NCI-H2081 (cell line): ENCODE results near the gene CPAMD8.

ENCODE experiments used
- DNase-seq, 2 experiments: peaks; one replicate each; lab custom pipeline; 2025; lab: John Stamatoyannopoulos, UW

CPAMD8 gene

DNA sequence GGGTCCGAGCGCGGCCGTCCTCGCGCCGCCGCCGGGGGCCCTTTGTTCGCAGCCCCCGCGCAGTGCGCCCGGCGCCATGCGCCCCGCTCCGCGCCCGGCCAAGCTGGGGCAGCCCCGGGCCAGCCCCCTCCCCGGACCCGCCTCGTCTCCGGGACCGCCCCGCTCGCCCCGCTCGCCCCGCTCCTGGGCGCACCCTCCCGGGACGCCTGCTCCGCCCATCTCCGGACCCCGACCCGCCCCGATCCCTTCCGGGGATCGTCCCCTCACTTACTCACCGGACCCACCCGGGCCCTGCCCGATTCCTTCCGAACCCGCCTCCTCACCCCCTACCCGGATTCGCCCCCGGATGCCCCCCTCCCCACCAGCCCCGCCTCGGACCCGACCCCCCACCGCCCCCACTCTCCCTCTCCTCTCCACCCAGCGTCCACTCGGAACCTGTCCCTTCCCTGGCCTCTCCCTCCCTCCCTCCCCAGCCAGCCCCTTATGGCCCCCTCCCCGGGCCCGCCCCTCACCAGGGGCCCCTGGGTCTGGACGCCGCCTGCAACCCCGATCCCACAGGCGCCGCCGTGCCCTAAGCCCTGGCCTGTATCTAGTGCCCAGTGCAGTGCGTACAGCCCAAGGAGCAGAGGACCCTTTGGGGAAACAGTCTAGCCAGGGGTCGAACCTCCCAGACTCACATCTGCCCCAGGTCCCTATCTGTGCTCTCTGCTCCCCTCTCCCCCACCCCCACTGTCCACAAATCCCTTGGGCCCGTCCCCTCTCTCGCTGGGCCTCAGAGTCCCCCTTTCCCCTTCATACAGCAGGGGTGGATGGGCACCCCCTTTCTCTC is at the start of gene CPAMD8:
TSS of gene CPAMD8 (minus strand) at position 105 of the 829 bp plus-strand sequence. CDS start 168 bp downstream, outside the sequence.
- DNase-seq: no peak

DNA sequence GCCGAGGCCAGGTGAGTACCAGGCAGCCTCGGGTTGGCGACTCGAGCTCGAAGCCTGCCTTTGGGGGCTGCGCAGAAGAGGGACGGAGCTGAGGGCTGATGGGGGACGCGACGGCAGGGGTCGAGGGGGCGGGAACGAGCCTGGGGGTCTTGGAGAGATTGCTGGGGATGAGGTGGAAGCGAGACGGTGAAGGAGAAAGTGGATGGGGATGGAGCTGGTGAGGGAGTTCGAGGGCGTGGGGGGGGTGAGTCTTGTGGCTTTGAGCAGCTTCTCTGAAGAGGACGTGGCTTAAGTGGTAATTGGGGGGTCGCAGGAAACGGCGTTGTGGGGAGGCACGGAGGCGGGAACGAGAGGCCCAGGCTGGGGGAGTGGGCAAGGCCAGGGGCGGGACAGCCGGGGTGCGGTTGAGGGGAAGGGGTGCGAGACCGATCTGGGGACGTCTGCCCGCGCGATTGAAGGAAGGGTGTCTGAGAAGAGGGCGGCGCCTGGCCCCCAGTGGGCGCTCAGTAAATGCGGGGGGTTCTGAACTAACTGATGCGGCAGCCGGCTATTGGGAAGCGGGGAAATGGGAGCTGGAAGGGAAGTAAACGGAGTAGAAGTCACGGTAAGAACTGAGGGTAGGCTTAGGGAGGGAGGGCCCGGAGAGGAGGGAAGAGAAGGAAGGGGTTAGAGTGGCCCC is 49.4 kb upstream of the CPAMD8 start:
- no peak for DNase-seq

DNA sequence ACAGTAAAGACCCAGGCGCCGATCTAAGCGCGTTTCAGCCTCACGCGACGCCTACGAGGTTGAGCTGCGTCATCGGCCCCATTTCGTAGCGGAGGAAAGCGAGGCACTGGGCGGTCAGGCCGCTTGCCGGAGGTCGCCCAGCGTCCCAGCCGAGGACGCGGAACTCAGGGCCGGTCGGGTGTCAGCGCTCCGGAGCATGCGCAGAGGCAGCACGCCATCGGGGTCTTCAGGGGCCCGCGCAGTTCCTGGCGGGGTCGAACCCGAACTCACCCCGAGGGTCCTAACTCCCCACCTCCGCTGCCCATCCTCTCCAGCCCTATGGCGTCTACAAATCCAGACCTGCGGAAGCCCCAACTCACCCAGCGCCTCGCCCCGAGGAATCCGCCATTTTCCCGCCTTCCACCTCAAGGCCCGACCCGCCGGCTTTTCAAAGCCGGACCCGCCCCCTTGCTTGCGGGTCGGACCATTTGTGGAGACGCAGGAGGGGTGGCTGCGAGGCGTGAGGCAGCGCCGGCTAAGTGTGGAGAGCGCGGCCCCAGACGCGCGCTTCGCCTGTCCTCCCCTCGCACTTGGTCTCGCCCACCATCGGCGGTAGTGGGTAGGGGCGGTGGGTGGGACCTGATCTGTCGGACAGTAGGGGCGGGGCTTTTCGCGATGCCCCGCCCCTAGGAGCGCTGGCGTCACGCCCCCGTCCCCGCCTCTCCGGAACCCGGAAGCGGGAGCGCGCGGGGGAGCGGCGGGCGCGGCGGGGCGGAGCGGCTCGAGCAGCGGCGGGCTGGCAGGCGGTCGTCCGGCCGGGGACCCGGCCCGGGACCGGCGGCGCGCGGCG is 48.6 kb upstream of the CPAMD8 start, which contains the start of the genes HAUS8 and MYO9B:
TSS of gene HAUS8 (minus strand) at position 418 of the 829 bp plus-strand sequence. CDS start at position 388, 30 bp downstream.
TSS of gene MYO9B (plus strand) at position 743 of the 829 bp plus-strand sequence. CDS start 25,941 bp downstream, outside the sequence.
- DNase-seq: peak; percentile 98 to 99

DNA sequence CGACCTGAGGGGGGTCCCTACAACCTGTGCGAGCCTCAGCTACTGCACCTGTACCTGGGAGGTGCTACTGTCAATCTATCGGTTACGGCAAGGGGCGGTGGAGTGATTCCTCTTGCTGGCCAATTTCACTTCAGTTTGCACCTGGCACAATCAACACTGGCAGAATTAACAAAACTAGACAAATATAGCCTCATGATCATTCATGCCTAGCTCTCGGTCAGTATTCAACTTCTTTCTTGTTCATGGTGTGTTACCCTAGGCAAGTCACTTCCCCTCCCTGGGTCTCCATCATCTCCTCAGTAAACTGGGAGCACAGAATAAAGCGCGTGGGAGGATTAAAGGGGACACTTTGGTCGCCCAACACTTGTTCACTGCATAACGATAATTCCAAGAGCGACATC is 48.0 kb upstream of the CPAMD8 start:
- no peak for DNase-seq

DNA sequence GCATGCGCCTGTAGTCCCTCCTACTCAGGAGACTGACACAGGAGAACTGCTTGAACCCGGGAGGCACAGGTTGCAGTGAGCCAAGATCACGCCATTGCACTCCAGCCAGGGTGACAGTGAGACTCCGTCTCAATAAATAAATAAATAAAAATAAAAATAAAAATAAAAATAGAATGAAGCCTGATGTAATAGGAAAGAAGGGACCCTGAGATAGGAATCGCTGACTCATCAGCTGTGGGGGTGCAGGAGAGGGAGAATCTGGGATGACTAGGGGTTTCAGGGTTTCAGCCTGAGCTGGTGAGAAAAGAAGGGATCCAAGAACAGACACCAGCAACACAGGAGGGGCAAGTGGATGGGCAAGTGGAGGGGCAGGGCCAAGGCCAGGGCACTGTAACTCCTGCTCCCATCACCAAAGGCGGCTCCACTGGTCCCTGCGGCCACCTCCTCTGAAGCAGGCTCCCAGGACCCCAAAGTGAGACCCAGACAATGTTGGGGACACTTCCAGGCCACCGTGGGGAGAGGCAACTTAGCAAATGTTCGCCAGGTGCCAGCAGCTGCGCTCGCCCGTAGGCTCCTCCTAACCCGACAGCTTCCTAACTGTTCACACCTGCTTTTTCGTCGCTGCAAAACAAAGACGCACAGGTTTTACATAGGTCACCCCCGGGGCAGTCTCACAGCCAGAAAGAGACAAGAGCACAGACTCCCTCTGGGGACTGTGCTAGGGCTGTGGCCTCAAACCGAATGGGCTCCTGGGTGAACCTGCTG is 47.4 kb upstream of the CPAMD8 start:
- DNase-seq: peak; percentile 58 to 81

DNA sequence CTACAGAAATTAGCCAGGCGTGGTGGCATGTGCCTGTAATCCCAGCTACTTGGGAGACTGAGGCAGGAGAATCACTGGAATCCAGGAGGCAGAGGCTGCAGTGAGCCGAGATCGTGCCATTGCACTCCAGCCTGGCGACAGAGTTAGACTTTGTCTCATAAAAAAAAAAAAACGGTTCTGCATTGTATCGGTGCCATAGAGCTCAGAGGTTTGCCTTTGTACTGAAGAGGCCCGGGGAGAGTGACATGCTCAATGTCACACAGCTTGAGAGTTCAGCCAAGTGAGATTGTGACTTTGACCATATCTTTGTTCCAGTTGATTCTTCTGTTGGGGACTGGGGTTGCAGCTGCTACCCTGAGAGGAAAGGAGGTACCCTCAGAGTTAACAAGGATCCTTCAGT is 44.3 kb upstream of the CPAMD8 start:
- DNase-seq: no peak

DNA sequence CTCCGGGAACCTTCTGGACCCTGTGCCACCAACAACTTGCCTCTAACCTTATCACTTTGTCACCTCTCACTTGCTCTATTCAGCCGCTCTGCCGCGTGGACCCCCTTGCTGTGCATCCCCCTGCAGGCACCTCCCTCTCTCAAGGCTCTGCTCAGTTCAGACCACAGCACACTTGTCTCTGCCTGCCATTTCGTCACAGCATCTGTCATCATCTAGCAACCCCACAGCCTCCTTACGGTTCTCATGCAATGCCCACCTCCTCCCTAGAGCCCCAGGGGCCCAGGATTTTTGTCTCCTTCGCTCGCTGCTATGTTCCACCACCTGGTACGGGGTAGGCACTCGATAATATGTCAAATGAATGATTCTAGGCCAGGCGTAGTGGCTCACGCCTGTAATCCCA is 43.8 kb upstream of the CPAMD8 start:
- DNase-seq: no peak

DNA sequence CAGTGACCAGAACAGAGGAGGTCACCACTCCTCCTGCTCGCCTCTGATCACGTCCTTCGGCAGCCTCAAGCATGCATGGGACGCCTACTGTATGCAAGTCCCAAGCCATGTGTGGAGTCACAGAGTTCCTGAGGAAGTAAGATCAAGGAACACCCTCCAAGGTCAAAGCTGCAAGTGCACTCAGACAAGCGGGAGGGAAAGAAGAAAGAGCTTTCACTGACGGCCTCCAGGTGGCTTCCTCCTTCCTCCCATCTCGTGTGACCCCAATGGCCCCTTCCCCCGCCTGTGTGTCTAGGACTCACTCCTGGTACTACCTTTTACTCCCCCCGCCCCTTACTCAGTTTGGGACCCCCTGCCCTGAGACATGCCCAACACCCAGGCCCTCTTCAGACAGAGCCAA is 42.6 kb upstream of the CPAMD8 start:
- DNase-seq: no peak

DNA sequence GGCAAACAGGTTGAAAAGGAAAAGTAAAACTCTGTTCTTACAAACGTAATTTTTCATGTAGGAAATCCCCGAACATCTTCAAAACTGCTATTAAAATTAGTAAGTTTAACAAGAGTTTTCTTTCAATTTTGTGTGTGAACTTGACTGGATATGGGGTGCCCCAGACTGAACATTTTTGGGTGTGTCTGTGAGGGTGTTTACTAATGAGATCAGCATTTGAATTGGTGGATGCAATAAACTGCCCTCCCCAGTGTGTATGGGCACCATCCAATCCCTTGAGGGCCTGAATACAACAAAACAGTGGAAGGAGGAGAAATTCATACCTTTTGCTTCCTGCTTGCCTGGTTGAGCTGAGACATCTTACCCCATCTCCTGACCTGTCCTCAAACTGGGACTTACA is 36.8 kb upstream of the CPAMD8 start:
- DNase-seq: no peak

DNA sequence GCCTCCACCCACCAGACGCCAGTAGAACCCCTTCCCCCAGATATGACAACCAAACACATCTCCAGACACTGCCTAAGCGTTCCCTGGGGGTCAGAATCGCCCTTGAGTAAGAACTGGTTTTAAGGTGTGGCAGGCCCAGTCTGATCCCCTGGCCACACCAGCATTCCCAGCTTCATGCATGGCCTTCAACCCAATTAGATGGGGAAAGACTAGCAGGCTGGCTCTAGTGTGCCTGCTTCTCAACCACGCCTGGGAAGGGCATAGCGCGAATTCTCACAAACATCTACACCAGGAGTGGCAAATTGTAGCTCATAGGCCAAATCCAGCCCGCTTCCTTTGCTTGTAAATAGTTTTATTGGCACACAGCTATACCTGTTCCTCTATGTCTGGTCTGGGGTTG is 35.1 kb upstream of the CPAMD8 start:
- DNase-seq: no peak

DNA sequence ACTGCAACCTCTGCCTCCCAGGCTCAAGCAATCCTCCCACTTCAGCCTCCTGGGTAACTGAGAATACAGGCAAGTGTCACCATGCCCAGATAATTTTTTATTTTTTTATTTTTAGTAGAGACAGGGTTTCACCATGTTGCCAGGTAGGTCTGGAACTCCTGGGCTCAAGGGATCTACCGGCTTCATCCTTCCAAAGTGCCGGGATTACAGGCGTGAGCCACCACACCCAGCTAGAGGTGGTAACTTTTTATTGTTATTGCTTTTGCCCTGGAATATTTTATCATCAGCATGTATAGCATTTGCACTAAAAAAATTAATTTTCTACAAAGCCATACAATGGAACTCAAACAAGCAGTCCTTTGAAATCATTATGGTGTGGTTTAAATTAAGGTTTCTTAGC is 34.6 kb upstream of the CPAMD8 start:
- no peak for DNase-seq

DNA sequence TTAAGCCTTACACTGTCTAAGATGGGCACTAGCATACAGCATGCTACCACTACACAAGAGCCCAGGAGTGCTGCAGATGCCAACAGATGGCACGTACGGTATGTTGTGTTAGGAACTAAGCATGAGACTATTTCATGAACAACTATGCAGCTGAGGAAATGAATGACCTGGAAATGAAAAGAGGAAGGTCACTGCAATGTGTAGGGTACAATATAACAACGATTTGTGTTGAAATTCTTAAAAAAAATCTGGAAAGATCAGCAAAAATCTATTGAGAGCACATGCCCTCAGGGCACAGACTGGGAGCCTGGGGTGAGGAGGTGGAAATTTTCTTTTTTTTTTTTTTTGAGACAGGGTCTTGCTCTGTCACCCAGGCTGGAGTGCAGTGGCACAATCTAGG is 34.2 kb upstream of the CPAMD8 start:
- DNase-seq: no peak

DNA sequence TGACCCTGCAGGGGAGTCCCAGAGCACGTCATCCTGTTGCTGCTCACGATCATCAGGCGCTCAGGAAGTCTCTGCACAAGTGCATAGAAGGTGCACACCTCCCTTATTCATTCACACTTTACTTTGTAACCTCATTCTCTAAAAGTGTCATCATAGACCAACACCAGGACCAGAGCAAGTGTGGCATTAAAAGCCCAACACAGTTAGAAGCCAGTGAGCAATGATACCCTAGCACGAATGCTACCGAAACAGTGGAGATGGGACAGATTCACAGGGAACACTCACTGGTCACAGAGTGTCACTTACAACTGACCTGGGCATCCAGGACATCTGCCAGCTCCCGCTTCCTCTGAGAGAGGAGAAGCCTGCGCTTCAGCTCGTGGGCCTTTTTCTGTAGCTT is 31.6 kb upstream of the CPAMD8 start:
- peak in 1 of 2 experiments; percentile 16 for DNase-seq

DNA sequence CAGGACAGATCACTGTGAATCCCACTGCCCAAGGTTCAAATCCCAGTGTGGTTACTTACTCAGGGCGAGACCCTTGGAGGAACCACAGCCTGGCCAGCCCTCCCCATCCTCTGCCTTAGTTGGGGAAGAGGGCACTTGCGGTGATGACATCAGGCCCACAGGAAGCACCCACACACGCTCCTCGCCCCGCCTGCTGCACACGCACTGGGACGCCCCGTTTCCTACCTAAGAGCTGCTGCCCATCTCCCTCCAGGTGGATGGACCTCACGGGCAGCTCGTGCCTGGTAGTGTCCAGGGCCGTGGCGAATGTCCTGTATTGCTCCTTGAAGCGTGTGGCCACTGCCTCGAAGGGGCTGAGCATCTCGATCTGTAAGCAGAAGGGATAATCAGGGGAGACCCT is 29.0 kb upstream of the CPAMD8 start:
- no peak for DNase-seq

DNA sequence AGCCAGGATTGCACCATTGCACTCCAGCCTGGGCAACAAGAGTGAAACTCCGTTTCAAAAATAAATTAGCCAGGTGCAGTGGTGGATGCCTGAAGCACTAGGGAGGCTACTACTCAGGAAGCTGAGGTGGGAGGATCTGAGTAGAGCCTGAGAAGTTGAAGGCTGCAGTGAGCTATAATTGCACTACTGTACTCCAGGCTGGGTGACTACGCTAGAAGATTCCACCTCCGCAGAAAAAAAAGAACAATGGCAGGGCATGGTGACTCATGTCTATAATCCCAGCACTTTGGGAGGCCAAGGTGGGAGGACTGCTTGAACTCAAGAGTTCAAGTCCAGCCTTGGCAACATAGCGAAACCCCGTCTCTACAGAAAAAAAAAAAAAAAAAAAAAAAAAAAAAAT is 28.1 kb upstream of the CPAMD8 start:
- DNase-seq: no peak

DNA sequence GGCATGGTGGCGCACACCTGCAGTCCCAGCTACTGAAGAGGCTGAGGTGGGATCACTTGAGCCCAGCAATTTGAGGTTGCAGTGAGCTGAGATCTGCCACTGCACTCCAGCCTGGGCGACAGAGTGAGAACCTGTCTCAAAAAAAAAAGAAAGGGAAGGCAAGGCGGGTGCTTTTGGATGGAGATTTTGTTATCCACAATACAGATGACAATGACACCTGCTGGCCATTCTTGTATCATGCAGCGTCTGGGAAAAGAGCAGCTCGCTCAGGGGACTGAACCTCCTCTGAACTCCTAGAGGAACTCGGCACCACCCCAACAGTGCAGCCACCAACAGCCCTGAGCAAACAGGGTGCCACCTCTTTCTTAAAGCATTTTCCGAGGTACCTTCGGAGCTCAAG is 25.8 kb upstream of the CPAMD8 start:
- peak in 1 of 2 experiments; percentile 20 for DNase-seq

DNA sequence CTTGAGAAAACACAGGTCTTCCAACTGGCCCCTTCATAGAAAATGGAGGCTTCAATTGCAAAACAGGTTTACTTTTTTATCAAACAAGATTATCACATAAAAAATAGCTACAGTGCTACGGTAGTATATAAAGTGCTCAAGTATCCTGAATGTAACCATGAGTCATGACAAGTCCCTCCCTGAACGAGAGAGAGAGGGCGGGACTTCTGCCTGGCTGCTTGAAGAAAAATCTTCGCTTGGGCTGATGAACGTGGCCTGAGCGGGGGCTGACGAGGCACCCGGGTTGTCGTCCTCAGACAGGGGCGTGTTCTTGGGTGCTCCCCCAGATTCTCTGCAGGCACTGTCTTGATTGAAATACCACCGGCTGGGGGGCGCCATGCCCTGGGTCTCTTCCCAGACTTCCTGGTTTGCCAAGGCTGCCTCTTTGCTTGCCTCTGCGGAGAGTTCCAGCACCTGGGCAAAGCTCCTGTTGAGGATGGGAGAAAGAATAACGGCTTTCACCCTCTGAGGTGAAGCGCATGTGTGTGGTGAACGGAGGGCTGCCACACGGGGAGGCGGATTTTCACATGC is 23.2 kb upstream of the CPAMD8 start:
- no peak for DNase-seq

DNA sequence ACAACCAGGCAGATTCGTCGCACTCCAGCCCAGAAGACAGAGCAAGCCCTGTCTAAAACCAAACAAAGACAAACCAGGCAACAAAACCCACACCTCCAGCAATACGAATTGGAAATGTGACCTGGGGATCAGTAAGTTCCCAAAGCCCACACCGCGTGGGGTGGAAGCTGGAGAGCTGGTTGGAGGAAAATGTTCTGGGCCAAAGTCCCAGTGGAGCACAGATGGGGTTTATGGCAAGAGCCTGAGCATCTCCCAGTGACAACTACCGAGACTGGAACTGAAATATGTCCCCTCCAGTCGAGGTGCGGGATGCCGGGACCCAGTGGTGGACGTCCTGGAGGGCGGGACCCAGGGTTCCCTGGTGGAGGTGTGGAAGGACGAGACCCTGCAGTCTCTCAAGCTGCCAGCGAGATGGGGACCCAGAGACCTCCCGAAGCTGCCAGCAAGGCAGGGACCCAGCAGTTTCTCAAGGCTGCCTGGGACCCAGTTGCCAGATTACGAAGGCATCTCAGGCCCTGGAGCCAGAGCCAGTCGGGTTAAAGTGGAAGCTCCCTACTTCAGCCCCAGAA is 22.4 kb upstream of the CPAMD8 start:
- no peak for DNase-seq

DNA sequence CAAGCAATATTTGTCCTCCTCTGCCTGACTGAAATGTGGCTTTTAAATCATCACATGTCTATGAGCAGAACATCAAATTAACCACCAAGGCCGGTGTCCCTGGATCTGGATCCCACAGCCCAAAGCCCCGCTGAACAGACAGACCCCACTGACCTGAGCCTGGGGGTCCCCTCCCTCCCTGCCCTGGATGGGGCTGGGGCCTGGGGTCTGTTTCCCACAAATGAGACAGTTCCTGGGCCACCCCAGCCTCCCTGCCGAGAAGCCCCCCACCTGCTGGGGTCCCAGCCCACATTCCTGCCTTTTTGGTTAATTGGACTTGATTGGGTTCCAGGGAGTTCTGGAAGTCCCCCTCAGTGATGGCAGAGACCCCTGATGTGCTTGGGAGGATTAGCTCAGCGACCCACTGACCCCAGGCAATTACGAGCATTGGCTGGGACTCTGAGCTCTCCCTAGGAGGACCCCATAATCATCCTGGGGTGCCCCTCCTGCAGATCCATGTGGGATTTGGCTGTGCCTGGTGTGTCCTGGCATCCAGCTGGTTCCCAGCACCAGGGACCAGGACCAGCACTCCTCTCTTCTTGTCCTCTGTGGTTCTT is 19.4 kb upstream of the CPAMD8 start:
- no peak for DNase-seq

DNA sequence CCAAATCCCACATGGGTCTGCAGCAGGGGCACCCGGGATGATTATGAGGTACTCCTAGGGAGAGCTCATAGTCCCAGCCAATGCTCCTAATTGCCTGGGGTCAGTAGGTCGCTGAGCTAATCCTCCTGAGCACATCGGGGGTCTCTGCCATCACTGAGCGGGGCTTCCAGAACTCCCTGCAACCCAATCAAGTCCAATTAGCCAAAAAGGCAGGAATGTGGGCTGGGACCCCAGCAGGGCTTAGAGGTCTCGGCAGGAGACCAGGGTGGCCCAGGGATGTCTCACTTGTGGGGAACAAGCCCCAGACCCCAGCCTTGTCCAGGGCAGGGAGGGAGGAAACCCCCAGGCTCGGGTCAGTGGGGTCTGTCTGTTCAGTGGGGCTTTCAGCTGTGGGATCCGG is 17.1 kb upstream of the CPAMD8 start:
- no peak for DNase-seq
